Gastroesophageal sphincter (tissue), 4 donors: ENCODE data around the gene SEMA4D. TPM values are rescaled to one million over a fixed set of nuclear protein-coding genes. Genes with fewer than 3 reads are reported as not detected.

Experiments used
- ATAC-seq: fragments of 150-250 bp; one replicate; pipeline ENCODE4 v1.9.1; 2016; ENCODE audit warnings: mild to moderate bottlenecking, moderate library complexity
- H3K27ac ChIP-seq, 4 donors: fragments of 200-600 bp; sonication (generic) in 3 of 4; 1 replicate in 3 of 4; 2 replicates in 1 of 4; pipeline ENCODE4 v1.5.1; 2016 to 2019
- H3K27me3 ChIP-seq: fragments of 200-600 bp; sonication (generic); one replicate; pipeline ENCODE4 v1.5.1; 2019
- H3K36me3 ChIP-seq, 2 donors: fragments of 200-600 bp; sonication (generic); one replicate each; pipeline ENCODE4 v1.5.1; 2019; ENCODE audit warnings: control low read depth in 1 of 2
- H3K4me1 ChIP-seq, 3 donors: fragments of 200-600 bp; sonication (generic); 1 replicate in 2 of 3; 2 replicates in 1 of 3; pipeline ENCODE4 v1.5.1; 2016 to 2019; ENCODE audit warnings: control low read depth in 2 of 3
- H3K4me3 ChIP-seq, 2 donors: fragments of 200-600 bp; sonication (generic); one replicate each; pipeline ENCODE4 v1.5.1; 2019; ENCODE audit warnings: mild to moderate bottlenecking in 1 of 2, moderate library complexity in 1 of 2
- H3K9me3 ChIP-seq, 3 donors: fragments of 200-600 bp; sonication (generic); one replicate each; pipeline ENCODE4 v1.5.1; 2017 to 2019; ENCODE audit warnings: control low read depth in 2 of 3
- CTCF ChIP-seq, 4 experiments: fragments of 200-600 bp in 2 of 4; fragments of 450-650 bp in 2 of 4; sonication (generic) in 1 of 4; IDR thresholded peaks; one replicate each; pipeline ENCODE4 v1.5.1; 2017 to 2019; ENCODE audit warnings: antibody characterized with exemption in 4 of 4, mild to moderate bottlenecking in 2 of 4, moderate library complexity in 2 of 4
- EP300 ChIP-seq: sonication (generic); formaldehyde crosslinking; IDR thresholded peaks from one replicate; pipeline ENCODE4 v1.6.1; 2017; ENCODE audit warnings: antibody characterized with exemption, mild to moderate bottlenecking
- POLR2A ChIP-seq, 2 donors: fragments of 450-650 bp; IDR thresholded peaks; one replicate each; pipeline ENCODE4 v1.6.1; 2017; ENCODE audit warnings: antibody characterized with exemption in 2 of 2, mild to moderate bottlenecking in 2 of 2, moderate library complexity in 1 of 2
- POLR2AphosphoS5 ChIP-seq: sonication (generic); formaldehyde crosslinking; IDR thresholded peaks from one replicate; pipeline ENCODE4 v1.6.1; 2017; ENCODE audit warnings: antibody characterized with exemption
- WGBS, 2 donors: methylation state at CpG; one replicate each; pipeline ENCODE4 v1.1.5; 2018; ENCODE audit warnings: low coverage in 1 of 2; 5-methylcytosine and 5-hydroxymethylcytosine counted together
- total RNA-seq, 4 donors: library from RNA; depleted of rRNA; stranded (reverse); fragments of >200 nt; gene quantifications; one replicate each; pipeline ENCODE4 v1.1.0, GENCODE V29; 2016

SEMA4D gene
- total RNA-seq, 4 donors from 2014 or later: 4.4 to 12.0 (median 6.5) TPM

GRCh38 chr9:89352874-89353649 is 144.9 kb downstream of the SEMA4D start:
- Histone ChIP-seq H3K27me3 (no peaks in the 10 kb centered on the region), H3K9me3 (no peaks in the 10 kb centered on the region), H3K4me3 (no peak overlapping the region), H3K4me1 (peaks cover 0 to 22% (median 0%) of the 10 kb centered on the region in 3 donors), H3K27ac (no peak overlapping the region), H3K36me3 (peaks cover 0 to 100% of the 10 kb centered on the region in 2 donors)
- no peak for TF ChIP-seq EP300
- no peak for TF ChIP-seq POLR2A (IDR thresholded peaks at IDR 0.05)
- no peak for TF ChIP-seq CTCF (IDR thresholded peaks at IDR 0.05)
- TF ChIP-seq POLR2AphosphoS5: no peak
- no peak for ATAC-seq
- WGBS, 2 donors: 93 to 100% methylated on average over 2 to 3 of the region's 8 CpGs

- TF ChIP-seq CTCF (IDR thresholded peaks at IDR 0.05): no peak
- no peak for TF ChIP-seq POLR2A (IDR thresholded peaks at IDR 0.05)
- no peak for TF ChIP-seq POLR2AphosphoS5
- TF ChIP-seq EP300: no peak
- H3K36me3 ChIP-seq: peaks cover 0 to 100% of the 10 kb centered on the region in 2 donors
- no peaks in the 10 kb centered on the region for H3K27me3 ChIP-seq
- H3K4me1 ChIP-seq: peaks cover 0 to 22% (median 0%) of the 10 kb centered on the region in 3 donors
- H3K4me3 ChIP-seq: no peak overlapping the region
- H3K9me3 ChIP-seq: no peaks in the 10 kb centered on the region
- no peak overlapping the region for H3K27ac ChIP-seq
- 49 to 70% methylated on average over 3 of the region's 3 CpGs for WGBS, 2 donors
- no peak for ATAC-seq
Observed at GRCh38 chr9:89352451-89352850, 145.5 kb downstream of the SEMA4D start.

GRCh38 chr9:89351584-89352300 is 146.2 kb downstream of the SEMA4D start:
- WGBS, 2 donors: 96 to 100% methylated on average over 3 to 4 of the region's 6 CpGs
- Histone ChIP-seq H3K27me3 (no peaks in the 10 kb centered on the region), H3K9me3 (no peaks in the 10 kb centered on the region), H3K4me1 (peaks cover 0 to 22% (median 0%) of the 10 kb centered on the region in 3 donors), H3K27ac (no peak overlapping the region), H3K36me3 (peaks cover 0 to 100% of the 10 kb centered on the region in 2 donors), H3K4me3 (no peak overlapping the region)
- ATAC-seq: no peak
- no peak for TF ChIP-seq EP300
- TF ChIP-seq POLR2AphosphoS5: no peak
- TF ChIP-seq POLR2A (IDR thresholded peaks at IDR 0.05): no peak
- no peak for TF ChIP-seq CTCF (IDR thresholded peaks at IDR 0.05)

- Histone ChIP-seq H3K4me1 (peaks cover 0 to 22% (median 0%) of the 10 kb centered on the region in 3 donors), H3K27ac (no peak overlapping the region), H3K36me3 (peaks cover 0 to 100% of the 10 kb centered on the region in 2 donors), H3K4me3 (no peak overlapping the region), H3K27me3 (no peaks in the 10 kb centered on the region), H3K9me3 (no peaks in the 10 kb centered on the region)
- no peak for ATAC-seq
- TF ChIP-seq EP300 (no peak), POLR2A (IDR thresholded peaks at IDR 0.05) (no peak), POLR2AphosphoS5 (no peak), CTCF (IDR thresholded peaks at IDR 0.05) (no peak)
- WGBS, 2 donors: 75 to 86% methylated on average over 1 of the region's 2 CpGs
Observed at GRCh38 chr9:89350988-89351557, 146.8 kb downstream of the SEMA4D start.
